ENCODE data around the gene ADCY1. TPM values are rescaled to one million over a fixed set of nuclear protein-coding genes. Genes with fewer than 3 reads are reported as not detected.

The ADCY1 gene
- total RNA-seq, 1 experiment from 2014 or later = 0.71 TPM

DNA sequence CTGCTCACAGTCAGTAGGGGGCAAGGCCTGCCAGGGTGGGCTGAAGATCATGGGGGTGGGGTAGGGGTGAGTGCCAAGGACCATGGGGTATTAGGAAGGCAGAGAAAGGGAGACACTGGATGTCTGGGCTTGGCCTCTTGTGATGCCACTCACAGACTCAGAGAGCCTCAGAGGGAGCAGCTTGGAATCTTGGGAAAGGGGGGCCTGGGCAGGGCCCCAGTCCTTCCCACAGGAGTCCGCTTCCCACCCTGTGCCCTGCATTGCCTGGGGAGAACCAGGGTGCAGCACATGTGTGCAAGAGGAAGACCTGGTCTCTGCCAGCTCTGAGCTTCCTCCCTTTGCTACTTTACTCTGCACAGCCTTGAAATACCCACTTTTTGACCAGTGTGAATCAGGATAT, 4.3 kb downstream of the ADCY1 start:
- Histone ChIP-seq H3K27me3 (replicated peaks; ENCODE audit: insufficient read depth, low read depth, low read length, poor library complexity) (peaks cover 41% of the 10 kb centered on the region), H3K27ac (ENCODE audit: low read depth, low read length, poor library complexity, severe bottlenecking) (no peak overlapping the region), H3K4me3 (ENCODE audit: low read depth, low read length, poor library complexity, severe bottlenecking) (no peak overlapping the region), H3K36me3 (ENCODE audit: insufficient read depth, low read length, poor library complexity, severe bottlenecking) (no peaks in the 10 kb centered on the region), H3K4me1 (ENCODE audit: insufficient read depth, low read length, poor library complexity, severe bottlenecking) (no peaks in the 10 kb centered on the region), H3K9me3 (ENCODE audit: low read depth, low read length, poor library complexity, severe bottlenecking) (no peaks in the 10 kb centered on the region)
- intact Hi-C loops (cut with micrococcal nuclease; ENCODE audit: unreplicated experiment) = no loop called here
- CTCF ChIA-PET = no interaction called here
- no peak for DNase-seq (ENCODE audit: low spot score)
- POLR2A ChIA-PET (ENCODE audit: low non-redundant PET) = no interaction called here
- TF ChIP-seq, protein P1, sequence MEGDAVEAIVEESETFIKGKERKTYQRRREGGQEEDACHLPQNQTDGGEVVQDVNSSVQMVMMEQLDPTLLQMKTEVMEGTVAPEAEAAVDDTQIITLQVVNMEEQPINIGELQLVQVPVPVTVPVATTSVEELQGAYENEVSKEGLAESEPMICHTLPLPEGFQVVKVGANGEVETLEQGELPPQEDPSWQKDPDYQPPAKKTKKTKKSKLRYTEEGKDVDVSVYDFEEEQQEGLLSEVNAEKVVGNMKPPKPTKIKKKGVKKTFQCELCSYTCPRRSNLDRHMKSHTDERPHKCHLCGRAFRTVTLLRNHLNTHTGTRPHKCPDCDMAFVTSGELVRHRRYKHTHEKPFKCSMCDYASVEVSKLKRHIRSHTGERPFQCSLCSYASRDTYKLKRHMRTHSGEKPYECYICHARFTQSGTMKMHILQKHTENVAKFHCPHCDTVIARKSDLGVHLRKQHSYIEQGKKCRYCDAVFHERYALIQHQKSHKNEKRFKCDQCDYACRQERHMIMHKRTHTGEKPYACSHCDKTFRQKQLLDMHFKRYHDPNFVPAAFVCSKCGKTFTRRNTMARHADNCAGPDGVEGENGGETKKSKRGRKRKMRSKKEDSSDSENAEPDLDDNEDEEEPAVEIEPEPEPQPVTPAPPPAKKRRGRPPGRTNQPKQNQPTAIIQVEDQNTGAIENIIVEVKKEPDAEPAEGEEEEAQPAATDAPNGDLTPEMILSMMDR (conservative IDR thresholded peaks at IDR 0.05; ENCODE audit: low read depth, low read length) = no peak
- no TSS peak for BruUV-seq (replicated peaks)

DNA sequence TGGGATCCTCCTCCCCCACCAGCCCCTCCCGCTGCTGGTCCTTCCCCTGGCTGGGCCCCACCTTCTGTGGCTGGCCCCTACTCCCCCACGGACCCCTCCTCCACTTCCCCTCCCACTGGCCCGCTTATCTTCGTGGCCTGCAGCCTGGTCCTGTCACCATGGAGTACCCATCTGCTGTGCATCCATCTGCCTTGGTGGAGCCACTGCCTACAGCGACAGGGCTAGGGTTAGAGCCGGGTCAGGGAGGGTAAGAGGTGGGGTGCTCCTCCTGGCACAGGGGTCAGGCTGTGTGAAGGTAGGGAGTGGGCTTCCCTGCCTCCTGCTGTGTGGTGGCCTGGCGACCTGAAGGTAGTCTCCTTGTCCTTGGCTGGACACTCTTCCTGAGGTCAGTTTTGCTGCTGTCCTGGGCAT, 5.2 kb downstream of the ADCY1 start:
- ChIA-PET POLR2A (ENCODE audit: low non-redundant PET) (no interaction called here), CTCF (no interaction called here)
- DNase-seq (ENCODE audit: low spot score) = no peak
- H3K9me3 ChIP-seq (ENCODE audit: low read depth, low read length, poor library complexity, severe bottlenecking) = no peaks in the 10 kb centered on the region
- no peaks in the 10 kb centered on the region for H3K36me3 ChIP-seq (ENCODE audit: insufficient read depth, low read length, poor library complexity, severe bottlenecking)
- no TSS peak for BruUV-seq (replicated peaks)
- intact Hi-C loops (cut with micrococcal nuclease; ENCODE audit: unreplicated experiment) = no loop called here
- H3K4me3 ChIP-seq (ENCODE audit: low read depth, low read length, poor library complexity, severe bottlenecking) = no peak overlapping the region
- H3K4me1 ChIP-seq (ENCODE audit: insufficient read depth, low read length, poor library complexity, severe bottlenecking) = no peaks in the 10 kb centered on the region
- H3K27ac ChIP-seq (ENCODE audit: low read depth, low read length, poor library complexity, severe bottlenecking) = no peak overlapping the region
- H3K27me3 ChIP-seq (replicated peaks; ENCODE audit: insufficient read depth, low read depth, low read length, poor library complexity) = peaks cover 35% of the 10 kb centered on the region
- no peak for TF ChIP-seq EZH2 (IDR thresholded peaks at IDR 0.05; ENCODE audit: borderline replicate concordance, low read depth, low read length, poor library complexity, severe bottlenecking)
- TF ChIP-seq, protein P1 (conservative IDR thresholded peaks at IDR 0.05; ENCODE audit: low read depth, low read length) = no peak

DNA sequence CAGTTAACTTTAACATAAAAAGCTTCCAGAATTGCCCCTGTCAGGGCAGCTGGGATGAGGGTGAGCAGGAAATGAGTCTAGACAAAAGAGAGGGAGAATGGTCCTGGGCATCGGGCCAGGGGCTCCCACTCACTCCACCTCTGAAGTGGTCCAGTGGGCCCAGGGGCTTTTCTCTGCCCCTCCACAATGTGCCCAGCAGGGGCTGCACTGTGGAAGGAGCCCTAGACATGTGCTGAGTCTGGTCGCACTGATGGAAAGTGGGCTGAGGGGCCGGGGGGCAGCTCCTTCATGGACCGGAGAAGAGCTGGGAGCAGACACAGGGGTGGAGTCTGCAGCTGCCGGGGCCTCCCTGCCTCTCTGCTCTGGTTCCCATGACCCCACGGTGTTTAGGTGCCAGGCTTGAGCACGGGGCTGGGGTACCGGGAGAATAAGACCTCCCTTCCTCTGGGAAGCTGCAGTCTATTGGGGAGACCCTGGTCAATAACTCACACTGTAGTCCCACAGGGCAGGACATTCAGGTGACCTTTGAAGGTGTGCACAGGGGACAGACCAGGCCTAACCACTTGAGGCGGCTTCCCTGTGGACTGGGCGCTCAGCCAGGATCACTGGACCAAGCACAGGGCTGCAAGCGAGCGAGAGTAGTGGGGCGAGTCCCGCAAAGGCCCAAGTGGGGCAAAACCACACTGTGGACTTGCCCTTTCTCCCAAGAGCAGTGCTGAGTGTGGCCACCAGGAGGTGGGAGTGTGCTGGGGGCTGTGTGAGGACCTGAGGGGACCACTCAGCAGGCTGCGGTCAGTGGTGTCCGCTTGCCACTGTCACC, 6.1 kb downstream of the ADCY1 start:
- no peak overlapping the region for H3K27ac ChIP-seq (ENCODE audit: low read depth, low read length, poor library complexity, severe bottlenecking)
- H3K27me3 ChIP-seq (replicated peaks; ENCODE audit: insufficient read depth, low read depth, low read length, poor library complexity) = peaks cover 27% of the 10 kb centered on the region
- TF ChIP-seq EZH2 (IDR thresholded peaks at IDR 0.05; ENCODE audit: borderline replicate concordance, low read depth, low read length, poor library complexity, severe bottlenecking) = no peak
- TF ChIP-seq, protein P1 (conservative IDR thresholded peaks at IDR 0.05; ENCODE audit: low read depth, low read length) = peak; percentile 29; the same call in 1 of the 2 replicates
- no peak for DNase-seq (ENCODE audit: low spot score)
- H3K4me3 ChIP-seq (ENCODE audit: low read depth, low read length, poor library complexity, severe bottlenecking) = no peak overlapping the region
- no peaks in the 10 kb centered on the region for H3K4me1 ChIP-seq (ENCODE audit: insufficient read depth, low read length, poor library complexity, severe bottlenecking)
- intact Hi-C loops (cut with micrococcal nuclease; ENCODE audit: unreplicated experiment) = no loop called here
- ChIA-PET POLR2A (ENCODE audit: low non-redundant PET) (no interaction called here), CTCF (no interaction called here)
- BruUV-seq (replicated peaks) = no TSS peak
- no peaks in the 10 kb centered on the region for H3K9me3 ChIP-seq (ENCODE audit: low read depth, low read length, poor library complexity, severe bottlenecking)
- H3K36me3 ChIP-seq (ENCODE audit: insufficient read depth, low read length, poor library complexity, severe bottlenecking) = no peaks in the 10 kb centered on the region

Data from A673 (cell line).